GM21786 (cell line): ENCODE results near the gene PRODH.
"Not testable (repeated sequence)": the region's sequence is repeated elsewhere in the genome, so short reads cannot be mapped to it uniquely, and the experiment has no call there.

ENCODE experiments used
- ATAC-seq: cut with Tn5 transposase; IDR thresholded peaks from one replicate; pipeline ENCODE4 v1.9.1; 2021; ENCODE audit not compliant: unreplicated experiment

PRODH gene

DNA sequence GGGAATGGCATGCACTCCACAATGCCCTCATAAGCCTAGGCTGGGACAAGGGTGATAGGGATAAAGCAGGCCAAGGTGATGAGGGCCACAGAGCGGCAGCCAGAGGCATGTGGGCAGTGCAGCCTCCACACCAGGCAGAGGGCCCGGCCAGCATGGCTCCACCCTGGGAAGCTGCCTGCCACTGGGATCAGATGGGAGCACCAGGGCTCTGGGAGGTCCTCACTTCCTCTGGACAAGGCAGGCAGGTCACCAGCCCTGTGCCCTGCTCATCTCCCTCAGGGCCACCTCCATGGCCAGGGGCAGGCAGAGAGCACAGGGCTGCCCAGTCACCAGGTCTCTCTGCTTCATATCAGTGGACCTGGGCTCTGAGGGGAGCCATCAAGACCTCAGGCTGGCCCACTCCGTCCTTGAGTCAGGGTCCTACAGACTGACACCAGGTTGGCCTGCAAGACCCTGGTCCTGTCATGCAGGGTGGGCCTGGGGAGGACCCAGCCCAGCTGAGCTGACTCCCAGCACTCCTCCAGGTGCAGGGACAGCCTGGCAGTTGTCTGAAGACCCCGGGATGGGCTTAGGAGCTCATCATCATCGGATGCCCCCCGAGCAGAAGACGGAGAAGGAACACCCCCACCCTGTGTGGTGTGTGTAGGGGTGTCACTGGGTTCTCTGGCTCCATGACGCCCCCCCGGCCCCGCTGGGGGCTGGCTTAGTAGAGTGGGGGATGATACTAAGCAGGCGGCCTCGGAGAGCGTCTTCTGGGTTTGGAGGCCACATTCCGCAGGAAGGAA is 33.3 kb upstream of the PRODH start:
- ATAC-seq = not testable (repeated sequence)

DNA sequence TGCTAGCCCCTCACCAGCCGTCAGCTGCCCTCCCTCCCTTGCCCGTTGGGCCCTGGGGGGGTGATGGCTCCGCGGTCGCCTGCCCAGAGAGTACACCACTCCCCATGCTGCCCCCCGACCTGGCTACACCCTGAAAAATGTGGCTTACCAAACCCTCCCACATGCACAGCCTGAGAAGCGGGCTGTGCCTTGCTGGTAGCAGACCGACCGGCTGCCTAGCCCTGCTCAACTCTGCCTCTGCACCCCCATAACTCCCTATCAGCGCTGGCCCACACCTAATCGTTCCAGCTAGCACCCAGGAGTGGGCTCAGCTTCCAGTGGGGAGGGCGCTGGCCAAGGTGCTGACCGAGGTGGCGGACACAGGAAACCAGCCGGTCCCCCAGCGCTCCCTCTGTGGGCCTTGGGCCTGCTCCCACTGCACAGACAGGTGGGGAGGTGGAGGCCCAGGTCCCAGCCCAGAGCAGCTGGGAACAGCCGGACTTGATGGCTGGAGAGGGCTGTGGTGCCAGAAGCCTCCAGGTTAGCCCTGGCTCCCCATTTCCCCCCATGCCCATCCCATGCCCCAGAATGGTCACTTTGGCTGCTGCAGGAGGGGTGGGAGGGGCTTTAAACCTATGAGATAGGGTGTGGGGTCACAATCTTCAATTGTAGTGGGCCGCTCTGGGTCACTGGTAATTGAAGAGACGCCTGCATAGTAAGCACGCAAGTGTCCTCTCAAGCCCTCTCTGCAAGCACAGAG is 32.1 kb upstream of the PRODH start:
- no peak for ATAC-seq

DNA sequence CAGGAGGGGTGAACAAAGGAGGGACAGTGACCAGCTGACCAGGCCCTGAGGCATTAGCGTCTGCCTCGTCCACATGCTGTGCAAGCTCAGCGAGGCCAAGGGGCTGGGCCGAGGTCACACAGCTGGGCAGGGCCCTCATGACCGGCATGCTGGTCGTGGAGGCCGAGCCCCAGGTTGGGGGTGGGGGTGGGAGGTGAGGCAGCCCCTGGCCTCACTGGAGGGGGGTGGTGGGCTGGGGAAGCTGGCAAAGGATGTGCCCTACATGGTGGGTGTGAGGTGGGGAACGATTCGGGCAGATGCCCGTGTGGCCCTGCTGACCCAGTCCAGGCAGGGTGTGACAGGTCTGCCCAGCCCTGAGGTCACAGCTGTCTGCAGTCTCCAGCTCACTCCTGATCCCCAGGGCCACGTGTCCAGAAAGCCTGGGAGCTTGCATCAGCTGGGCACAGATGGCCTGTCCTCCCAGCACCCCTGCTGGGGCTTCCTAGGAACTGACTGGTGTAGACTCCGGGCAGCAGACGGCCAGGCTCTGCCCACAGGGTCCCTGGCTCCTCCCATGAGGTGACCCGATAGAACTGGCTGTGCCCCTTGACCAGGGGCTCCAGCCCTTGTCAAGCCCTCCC is 31.4 kb upstream of the PRODH start:
- ATAC-seq = not testable (repeated sequence)

DNA sequence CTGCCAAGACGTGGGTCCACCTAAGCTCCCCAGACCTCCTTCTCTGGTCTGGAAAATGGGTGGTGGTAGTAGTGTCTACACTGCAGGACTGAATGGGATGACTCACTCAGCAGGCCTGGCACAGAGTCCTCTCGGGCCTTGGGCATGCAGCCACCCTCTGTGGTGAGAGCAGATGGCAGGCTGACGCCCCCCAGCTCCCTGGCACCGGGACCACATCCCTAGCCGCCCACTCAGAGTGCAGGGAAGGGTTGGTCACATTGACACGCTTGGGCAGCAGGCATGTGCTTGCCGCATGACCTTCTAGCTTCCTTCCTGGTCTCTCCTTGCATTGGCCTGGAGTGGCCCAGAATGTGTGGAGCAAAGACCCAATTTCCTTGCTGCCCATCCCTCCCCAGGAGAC is 30.7 kb upstream of the PRODH start:
- ATAC-seq = no peak

DNA sequence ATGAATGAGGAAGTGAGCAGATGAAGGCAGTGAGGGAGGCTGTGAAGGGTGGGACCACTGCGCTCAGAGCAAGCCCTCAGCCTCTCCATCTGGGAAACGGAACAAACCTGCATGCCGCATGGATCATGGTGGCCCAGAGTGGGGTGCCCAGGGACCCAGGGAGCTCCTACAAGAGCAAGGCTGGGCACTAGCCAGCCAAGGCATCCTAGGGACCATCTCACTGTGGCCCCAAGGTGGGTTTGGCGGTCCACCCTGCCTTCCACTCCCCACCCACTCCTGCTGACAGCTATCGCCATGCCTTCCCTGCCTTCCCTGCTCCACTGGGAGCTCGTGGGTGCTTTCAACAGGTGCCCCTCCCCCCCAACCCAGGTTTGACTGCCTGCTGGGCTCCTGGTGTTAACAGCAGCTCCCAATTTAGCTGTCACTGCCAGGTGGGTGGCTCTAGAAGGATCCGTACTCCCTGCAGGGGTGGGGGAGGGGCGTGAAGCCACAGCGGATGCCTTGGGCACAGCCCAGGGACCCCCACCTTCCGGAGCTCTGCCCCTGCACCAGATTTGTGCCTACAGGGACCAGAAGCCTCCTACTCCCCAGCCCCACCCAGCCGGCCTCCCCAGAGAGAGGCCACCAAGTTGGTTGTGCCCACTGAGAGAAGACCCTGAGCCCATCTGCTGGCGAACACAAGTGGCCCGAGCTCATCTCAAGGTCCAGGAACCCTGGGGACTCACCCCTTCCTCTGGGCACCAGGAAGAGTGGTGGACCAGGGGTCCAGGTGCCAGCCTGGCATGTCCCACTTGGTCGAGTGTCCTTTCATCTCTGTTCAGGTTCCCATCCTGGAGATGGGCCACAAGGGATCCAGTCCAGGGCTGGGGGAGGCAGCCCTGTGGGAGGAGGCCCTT is 29.7 kb upstream of the PRODH start:
- ATAC-seq = no peak

DNA sequence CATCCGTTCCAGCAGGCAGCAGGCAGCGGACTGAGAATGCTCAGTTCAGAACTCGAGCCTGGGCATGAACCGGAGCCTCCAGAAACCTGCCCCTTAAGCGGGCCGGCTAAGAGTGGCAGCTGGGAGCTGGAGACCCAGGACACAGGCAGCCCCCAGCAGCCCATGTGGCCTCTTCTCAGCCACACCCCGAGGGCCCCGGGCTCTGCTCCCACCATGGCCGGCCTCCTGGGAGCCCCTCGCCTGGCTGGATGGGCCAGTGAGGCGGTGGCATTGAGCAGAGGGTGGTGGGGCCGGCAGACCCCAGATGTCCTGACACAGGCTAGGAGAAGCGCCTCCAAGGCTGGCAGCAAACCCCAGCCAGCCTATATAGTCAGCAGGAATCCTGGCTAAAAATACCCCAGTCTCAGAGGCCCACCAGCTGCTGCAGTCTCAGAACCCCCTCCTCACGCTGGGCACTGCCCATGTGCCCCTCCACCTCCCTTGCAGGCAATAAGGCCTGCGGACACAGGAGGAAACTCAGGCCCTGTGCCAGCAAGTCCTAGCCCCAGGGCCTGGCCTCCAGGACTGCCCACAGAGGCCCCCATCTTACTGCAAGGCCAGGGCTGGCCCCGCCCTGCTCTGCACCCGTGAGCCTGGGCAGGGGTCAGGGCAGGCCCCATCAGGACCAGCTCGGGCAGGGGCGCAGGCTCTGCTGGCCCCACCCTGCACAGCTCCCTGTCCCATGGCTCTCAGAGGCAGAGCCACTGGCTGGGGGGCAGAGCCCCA is 28.6 kb upstream of the PRODH start:
- not testable (repeated sequence) for ATAC-seq

DNA sequence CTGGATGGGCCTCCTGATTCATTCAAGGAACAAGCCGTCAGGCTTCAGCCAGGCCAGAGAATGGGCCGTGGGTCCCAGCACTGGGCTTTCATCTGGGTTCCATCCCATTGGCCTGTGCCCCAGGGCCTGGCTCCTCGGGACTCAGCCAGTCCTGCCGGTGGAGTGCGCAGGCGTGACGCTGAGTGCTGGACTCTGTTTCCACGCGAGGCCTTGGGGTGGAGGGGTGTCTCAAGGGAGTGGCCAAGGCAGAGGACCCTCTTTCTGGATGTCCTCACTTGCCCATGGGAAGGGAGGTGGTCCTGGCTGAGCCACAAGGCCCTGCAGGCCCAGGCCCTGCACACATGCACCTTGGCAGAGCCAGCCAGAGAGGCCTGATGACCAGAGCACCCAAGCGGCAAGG is 28.0 kb upstream of the PRODH start:
- not testable (repeated sequence) for ATAC-seq

DNA sequence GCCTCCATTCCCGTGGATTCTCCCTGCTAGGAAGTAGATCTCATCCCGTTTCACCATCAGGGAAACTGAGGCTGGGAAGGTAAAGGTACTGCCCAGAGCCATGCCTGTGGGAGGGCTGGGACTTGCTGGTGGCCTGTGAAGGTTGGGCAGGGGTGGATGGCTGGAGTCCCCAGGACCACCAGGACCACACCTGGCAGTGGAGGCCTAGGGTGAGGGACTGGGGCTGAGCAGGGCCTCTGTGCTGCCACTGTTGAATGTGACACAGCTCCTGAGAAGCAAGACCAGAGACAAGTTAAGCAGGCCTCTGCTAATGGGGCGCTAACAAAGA is 26.2 kb upstream of the PRODH start:
- no peak for ATAC-seq

DNA sequence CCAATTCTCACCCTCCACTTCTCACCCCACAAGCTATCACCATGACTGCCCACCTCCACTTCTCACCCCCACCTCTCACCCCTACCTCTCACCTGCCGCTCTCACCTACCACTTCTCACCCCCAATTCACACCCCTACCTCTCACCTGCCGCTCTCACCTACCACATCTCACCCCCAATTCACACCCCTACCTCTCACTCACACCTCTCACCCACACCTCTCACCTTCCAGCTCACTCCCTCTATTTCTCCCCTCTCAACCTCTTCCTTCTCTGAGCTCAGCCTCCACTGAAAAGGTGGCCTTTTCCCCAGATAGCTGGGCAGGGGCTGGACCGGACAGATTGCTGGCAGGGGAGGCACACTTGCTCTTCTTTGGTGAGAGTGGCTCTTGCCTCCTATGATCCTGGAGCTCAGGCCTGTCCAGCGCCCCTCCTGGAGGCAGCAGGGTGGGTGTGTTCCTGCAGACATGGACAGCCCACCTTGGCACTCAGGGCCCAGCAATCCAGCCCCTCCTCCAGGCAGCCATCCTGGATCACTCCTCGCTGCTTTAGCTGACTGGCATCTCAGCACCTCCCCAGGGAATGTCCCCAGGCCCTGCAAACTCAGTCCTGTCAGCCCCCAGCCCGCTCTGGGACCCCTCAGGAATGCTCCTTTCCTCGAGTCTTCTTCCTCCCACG is 25.7 kb upstream of the PRODH start:
- ATAC-seq = not testable (repeated sequence)

DNA sequence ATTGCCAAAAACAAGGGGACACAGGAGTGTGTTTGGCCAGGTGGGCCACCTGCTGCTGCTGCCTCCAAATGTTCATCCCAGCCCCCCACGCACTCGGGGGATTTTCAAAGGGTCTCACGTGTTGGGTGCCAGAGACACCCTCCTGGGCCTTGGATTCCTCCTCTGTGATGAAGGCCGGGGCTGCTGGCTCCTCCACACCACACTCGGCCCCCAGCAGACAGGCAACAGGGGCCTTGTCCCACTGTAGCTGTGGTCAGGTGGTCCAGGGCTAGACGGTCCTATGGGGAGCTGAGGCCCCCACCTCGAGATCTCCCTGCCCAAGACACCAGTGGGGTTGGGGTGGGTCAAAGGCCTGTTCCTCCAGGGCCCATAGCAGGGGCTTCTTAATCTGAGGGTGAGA is 25.1 kb upstream of the PRODH start:
- ATAC-seq = not testable (repeated sequence)

DNA sequence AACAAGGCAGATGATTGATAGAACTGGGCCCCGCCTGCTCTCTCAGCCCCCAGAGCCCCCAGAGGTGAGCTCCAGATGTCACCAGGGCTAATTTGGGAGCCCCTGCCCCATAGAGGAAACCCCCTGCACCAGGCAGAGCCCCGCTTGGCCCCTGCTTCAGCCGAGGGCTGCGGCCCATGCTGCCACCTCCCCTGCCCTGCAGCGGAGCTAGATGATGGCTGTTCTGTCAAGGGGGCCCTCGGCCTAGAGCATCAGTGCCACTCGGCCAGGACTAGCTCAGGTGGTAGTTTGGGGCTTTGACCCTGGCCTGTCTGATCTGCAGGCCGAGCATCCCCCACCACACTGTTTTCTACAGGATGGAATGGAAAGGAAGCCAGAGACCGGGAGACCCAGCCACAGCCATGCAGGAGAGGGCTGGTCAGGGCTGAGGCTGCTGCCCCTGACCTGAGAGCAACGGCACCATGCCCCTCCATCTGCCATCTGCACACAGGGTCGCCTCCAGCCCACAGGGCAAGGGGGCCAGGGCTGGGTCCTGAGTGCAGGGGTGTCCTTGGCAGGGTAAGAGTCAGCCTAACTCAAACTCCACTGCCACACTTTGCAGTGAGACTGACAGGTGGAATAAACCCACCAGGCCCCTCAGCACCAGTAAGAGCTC is 24.2 kb upstream of the PRODH start:
- ATAC-seq = not testable (repeated sequence)

DNA sequence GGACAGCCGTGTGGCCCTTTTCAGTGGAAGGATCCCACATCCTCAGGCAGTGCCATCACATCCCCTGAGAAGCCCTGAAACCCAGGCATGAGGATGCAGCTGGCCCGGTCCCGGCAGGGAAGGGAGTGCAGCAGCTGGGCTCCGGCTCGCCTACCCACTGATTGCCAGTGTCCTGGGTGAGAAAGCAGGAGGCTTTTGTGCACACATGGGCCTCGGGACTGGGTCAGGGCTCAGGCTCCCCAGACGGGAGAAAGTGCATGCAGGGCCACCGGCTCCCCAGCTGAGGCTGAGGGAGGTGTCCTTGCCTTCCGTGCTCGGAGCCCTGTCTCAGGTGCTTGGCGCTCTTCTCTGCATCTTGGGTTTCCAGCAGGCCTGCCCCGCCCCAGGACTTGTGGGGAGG is 23.6 kb upstream of the PRODH start:
- ATAC-seq = not testable (repeated sequence)

DNA sequence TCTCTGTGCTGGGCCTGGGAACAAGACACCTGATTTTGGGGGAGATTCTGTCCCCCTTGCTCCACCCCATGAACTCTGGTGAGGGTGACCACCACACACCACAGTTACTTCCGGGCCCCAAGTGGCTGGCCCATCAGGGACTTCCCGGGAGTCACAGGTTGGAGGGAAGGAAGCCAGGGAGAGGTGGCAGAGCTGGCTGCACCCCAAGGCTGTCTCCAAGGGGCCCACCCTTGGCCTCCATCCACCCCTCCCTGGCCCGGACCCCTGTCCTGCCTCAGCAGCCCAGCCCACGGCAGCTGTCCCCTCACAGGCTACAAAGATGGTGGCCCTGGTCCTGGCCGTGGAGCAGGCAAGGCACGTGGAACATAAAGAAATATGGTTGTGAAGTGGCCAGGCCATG is 23.2 kb upstream of the PRODH start:
- not testable (repeated sequence) for ATAC-seq

DNA sequence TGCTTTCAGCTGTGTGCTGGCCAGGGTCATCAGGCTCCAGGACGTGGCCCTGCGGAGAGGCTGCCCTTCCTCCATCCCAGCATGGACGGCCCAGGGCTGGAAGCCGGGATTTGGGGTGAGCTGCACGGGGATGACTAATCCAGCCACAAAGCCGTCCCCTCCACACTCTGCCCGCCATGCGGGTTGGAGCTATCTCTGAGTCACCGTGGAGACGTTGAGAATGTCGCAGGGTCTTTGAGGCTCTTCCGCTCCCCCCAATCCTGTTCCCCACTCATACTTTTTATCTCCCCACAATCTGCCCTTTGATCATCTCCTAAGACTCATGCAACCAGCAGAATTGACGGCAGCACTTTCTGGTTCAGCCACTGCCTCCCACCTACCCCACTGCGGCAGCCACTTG is 22.6 kb upstream of the PRODH start:
- ATAC-seq = not testable (repeated sequence)

DNA sequence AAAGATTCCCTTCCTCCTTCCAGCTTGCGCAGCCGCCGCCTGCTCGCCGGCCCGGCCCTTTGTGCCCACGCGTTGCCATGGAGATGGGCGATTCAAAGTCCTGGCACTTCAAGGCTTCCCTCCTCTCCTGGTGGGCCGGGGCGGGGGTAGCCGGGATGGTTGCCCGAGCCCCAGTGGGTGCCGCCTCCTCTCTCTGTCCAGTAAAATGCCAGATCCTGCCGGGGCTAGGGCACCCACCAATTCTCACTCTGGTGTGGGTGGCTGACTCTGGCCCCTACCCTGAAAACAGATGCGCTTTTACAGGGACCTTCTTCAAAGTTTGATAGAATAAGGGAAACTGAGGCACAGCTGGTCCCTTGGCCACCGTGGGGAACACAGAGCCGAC is 22.2 kb upstream of the PRODH start:
- not testable (repeated sequence) for ATAC-seq

DNA sequence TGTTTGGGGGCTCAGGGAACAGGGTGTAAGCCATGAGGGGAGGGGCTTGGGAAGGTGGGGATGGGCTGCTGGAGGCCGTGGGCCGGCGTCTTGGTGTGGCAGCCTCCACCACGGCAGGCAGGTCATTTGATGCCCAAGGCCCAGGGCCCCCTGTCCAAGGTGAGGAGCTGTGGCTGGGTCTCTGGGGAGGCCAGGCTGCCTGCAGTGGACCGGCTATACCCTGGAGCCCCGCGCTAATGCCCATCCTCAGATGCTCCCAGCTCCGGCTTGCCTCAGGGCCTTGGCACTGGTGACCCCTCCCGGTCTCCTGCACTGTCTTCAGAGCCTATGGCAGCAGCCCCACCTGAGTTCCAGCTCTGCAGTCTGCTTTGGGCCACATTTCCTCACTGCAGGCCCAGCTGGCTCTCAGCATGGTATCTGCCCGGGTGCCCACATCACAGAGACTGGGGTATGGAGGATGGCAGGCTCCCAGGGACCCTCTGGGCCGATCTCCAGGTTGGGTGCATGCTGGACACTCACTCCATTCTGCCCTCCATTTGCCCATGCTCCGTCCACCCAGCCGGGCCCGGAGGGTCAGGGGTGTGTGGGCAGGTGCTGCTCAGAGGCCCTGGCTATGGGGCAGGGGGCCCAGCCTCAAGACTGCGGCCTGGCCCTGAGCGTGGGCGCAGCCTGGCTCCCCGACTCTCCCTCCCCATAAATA is 21.7 kb upstream of the PRODH start:
- ATAC-seq = not testable (repeated sequence)

DNA sequence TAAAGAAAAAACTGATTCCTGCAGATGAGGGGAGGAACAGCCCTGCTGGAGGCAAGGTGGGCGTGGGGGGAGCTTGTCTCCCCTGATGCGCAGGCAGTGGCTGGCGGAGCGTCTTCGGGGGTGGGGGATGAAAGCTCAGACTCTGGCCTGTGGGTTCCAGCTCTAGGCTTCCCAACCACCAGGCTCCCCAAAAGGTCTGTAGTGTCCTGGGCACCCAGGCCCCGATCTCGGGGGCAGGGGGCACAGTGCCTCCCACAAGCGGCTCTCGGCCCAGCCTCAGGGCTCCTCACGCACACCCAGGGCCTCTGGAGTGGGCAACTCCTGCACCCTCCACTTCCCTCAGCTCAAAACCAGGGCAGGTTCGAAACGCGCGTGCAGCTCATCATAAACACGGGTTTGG is 20.9 kb upstream of the PRODH start:
- not testable (repeated sequence) for ATAC-seq

DNA sequence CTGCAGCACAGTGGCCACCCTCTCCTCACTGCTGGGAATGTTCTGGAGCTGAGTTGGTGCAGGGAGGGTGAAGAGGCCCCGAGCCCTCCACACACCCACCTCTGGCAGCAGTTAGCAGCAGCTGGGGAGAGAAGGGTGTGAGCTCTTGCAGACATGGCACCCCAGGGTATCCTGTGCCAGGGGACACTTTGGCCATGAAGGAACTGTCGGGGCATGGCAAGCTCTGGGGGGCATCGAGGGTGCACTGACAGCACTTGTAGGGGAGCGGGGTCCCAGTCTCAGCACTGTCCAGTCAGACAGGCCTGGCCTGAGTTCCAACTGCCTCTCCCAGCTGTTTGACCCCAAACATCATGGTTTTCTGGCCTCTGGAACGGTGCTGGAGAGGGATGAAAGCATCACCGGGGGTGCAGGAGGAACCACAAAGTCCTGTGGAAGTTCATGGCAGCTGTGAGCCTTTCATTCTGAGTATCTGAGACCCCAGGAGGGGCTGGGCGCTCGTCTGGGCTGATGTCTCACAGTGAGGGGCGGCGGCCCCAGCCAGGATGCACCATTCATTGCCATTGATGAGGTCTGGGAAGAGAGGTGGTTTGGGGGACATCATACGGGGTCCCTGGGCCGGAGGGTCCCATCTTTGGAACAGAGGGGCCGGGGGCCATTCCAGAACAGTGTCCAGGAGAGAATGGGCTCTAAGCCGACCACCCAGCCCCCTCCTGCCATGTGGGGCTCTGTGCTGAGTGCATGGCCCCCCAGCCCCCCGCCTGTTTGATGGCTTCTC is 20.2 kb upstream of the PRODH start:
- not testable (repeated sequence) for ATAC-seq
